ENCODE measurements around the gene LY86.

LY86 gene

GRCh38 chr6:6633898-6634734 lies 45.6 kb downstream of the LY86 start:
- no peak for TF ChIP-seq CTCF (conservative IDR thresholded peaks at IDR 0.05; ENCODE audit: low read depth, low read length)
- no peak overlapping the region for H3K4me3 ChIP-seq (ENCODE audit: low read length)
- no peak for DNase-seq (ENCODE audit: low read depth)

GRCh38 chr6:6634735-6635075 lies 46.2 kb downstream of the LY86 start:
- no peak overlapping the region for H3K4me3 ChIP-seq (ENCODE audit: low read length)
- TF ChIP-seq CTCF (conservative IDR thresholded peaks at IDR 0.05; ENCODE audit: low read depth, low read length): no peak
- no peak for DNase-seq (ENCODE audit: low read depth)

DNA sequence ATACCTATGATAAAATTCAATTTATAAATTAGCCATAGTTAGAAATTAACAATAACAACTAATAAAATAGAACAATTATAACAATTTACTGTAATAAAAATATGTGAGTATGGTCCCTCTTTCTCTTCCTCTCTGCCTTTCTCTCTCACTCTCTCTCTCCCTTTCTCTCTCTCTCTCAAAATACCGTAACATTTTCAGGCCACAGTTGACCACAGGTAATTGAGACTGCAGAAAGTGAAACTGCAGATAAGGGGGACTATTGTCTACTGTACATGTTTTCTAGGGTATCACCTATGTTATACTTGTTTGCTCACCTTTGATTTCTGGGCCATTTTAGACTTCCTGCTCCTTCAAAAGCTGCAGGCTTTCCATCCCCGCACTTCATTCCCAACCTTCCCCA lies 46.8 kb downstream of the LY86 start:
- no peak for TF ChIP-seq CTCF (conservative IDR thresholded peaks at IDR 0.05; ENCODE audit: low read depth, low read length)
- no peak overlapping the region for H3K4me3 ChIP-seq (ENCODE audit: low read length)
- no peak for DNase-seq (ENCODE audit: low read depth)

- H3K4me3 ChIP-seq (ENCODE audit: low read length): no peak overlapping the region
- no peak for TF ChIP-seq CTCF (conservative IDR thresholded peaks at IDR 0.05; ENCODE audit: low read depth, low read length)
- no peak for DNase-seq (ENCODE audit: low read depth)
These were observed 47.3 kb downstream of the LY86 start for GRCh38 chr6:6635869-6636268.

DNA sequence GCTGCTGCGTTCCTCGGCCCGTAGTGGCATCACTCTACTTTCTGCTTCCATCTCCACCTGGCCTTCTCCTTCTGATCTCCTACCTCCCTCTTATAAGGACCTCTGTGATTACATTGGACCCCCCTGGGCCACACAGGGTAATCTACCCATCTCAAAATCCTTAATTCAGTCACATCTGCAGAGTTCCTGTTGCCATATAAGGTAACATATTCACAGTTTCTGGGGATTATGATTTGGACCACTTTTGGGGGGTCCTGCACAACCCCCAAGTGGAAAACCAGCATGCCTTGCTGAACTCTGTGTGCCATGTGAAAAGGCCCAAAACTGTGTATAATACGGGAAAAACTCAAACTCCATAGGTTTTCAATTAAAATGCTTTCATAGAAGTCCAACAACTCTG lies 51.1 kb downstream of the LY86 start:
- H3K4me3 ChIP-seq (ENCODE audit: low read length): no peak overlapping the region
- TF ChIP-seq CTCF (conservative IDR thresholded peaks at IDR 0.05; ENCODE audit: low read depth, low read length): no peak
- DNase-seq (ENCODE audit: low read depth): no peak

DNA sequence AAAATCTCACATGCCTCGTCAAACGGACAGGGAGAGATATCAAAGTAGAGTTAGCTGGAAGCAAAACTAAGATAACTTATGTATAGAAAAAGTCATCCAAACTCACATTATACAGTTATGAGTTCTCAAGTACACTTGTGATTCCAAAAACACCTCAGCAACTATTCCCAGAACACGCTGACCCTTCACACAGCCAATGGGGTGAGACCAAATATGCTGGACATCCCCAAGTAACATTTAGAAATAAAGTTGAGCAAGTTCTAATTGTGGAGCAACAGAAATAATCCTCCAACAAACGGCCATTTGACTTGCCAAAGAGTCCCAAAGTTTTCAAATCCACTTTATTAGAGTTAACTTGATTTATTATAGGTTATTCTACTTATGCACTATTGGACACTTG lies 52.4 kb downstream of the LY86 start:
- H3K4me3 ChIP-seq (ENCODE audit: low read length): no peak overlapping the region
- DNase-seq (ENCODE audit: low read depth): no peak
- TF ChIP-seq CTCF (conservative IDR thresholded peaks at IDR 0.05; ENCODE audit: low read depth, low read length): no peak

DNA sequence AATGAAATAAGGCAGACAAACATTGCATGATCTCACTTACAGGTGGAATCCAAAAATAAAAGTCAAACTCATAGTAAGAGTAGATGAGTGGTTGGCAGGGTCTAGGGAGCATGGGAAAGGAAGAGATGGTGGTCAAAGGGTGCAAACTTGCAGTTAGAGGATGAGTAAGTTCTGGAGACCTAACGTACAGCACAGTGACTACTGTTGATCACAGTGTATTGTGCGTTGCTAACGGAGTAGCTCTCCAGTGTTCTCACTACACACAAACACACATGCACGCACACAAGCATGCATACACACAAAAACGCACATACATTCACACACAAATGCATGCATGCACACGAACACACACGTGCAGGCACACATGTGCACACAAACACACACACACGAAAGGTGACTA lies 54.9 kb downstream of the LY86 start:
- no peak for DNase-seq (ENCODE audit: low read depth)
- H3K4me3 ChIP-seq (ENCODE audit: low read length): no peak overlapping the region
- no peak for TF ChIP-seq CTCF (conservative IDR thresholded peaks at IDR 0.05; ENCODE audit: low read depth, low read length)

Measured in retinal pigment epithelial cell (primary cell).